GM23248 (cell line): ENCODE results near the gene MMP7. TPM values are rescaled to one million over a fixed set of nuclear protein-coding genes. Genes with fewer than 3 reads are reported as not detected.

Source experiments
- DNase-seq: peaks from one replicate; pipeline ENCODE4 v3.0.0-alpha.2; 2015
- H2AFZ ChIP-seq: fragments of 200-600 bp; sonication (generic); 2 replicates; pipeline ENCODE4 v1.6.1; 2016; ENCODE audit warnings: antibody characterized with exemption
- H3F3A ChIP-seq: fragments of 200-600 bp; sonication (generic); 2 replicates; pipeline ENCODE4 v1.6.1; 2016; ENCODE audit warnings: mild to moderate bottlenecking, antibody characterized with exemption, mixed run types; ENCODE audit not compliant: insufficient read depth
- H3K27ac ChIP-seq: fragments of 200-600 bp; sonication (generic); 2 replicates; pipeline ENCODE4 v1.5.1; 2016; ENCODE audit warnings: mild to moderate bottlenecking
- H3K27me3 ChIP-seq: fragments of 200-600 bp; sonication (generic); replicated peaks from 2 replicates; pipeline ENCODE4 v1.6.1; 2016; ENCODE audit warnings: mild to moderate bottlenecking; ENCODE audit not compliant: insufficient read depth
- H3K36me3 ChIP-seq: fragments of 200-600 bp; sonication (generic); 2 replicates; pipeline ENCODE4 v1.6.1; 2016; ENCODE audit warnings: low read depth, mild to moderate bottlenecking
- H3K4me1 ChIP-seq: fragments of 200-600 bp; sonication (generic); 2 replicates; pipeline ENCODE4 v1.6.1; 2016; ENCODE audit warnings: mild to moderate bottlenecking; ENCODE audit not compliant: insufficient read depth
- H3K4me2 ChIP-seq: fragments of 200-600 bp; sonication (generic); one replicate; pipeline ENCODE4 v1.6.1; 2016; ENCODE audit warnings: mild to moderate bottlenecking; ENCODE audit not compliant: unreplicated experiment
- H3K4me3 ChIP-seq: fragments of 200-600 bp; sonication (generic); 2 replicates; pipeline ENCODE4 v1.5.1; 2016; ENCODE audit warnings: mild to moderate bottlenecking
- H3K79me2 ChIP-seq: fragments of 200-600 bp; sonication (generic); 2 replicates; pipeline ENCODE4 v1.6.1; 2016; ENCODE audit warnings: mild to moderate bottlenecking; ENCODE audit not compliant: insufficient read depth
- H3K9ac ChIP-seq: fragments of 200-600 bp; sonication (generic); 2 replicates; pipeline ENCODE4 v1.6.1; 2016; ENCODE audit warnings: mild to moderate bottlenecking
- H3K9me2 ChIP-seq: fragments of 200-600 bp; sonication (generic); 2 replicates; pipeline ENCODE4 v1.6.1; 2016; ENCODE audit warnings: mixed run types, mild to moderate bottlenecking, moderate library complexity; ENCODE audit not compliant: insufficient read depth
- H3K9me3 ChIP-seq: fragments of 200-600 bp; sonication (generic); one replicate; pipeline ENCODE4 v1.6.1; 2017; ENCODE audit warnings: low read depth
- H4K20me1 ChIP-seq: fragments of 200-600 bp; sonication (generic); 2 replicates; pipeline ENCODE4 v1.6.0; 2016; ENCODE audit not compliant: insufficient read depth
- EZH2 ChIP-seq: fragments of 200-600 bp; sonication (generic); IDR thresholded peaks from 2 replicates; pipeline ENCODE4 v1.6.1; 2018; ENCODE audit warnings: antibody characterized with exemption, mild to moderate bottlenecking; ENCODE audit not compliant: insufficient read depth, poor library complexity, severe bottlenecking
- EZH2phosphoT487 ChIP-seq: fragments of 200-600 bp; sonication (generic); IDR thresholded peaks from 2 replicates; pipeline ENCODE4 v1.6.1; 2018; ENCODE audit warnings: antibody characterized with exemption, moderate library complexity, mild to moderate bottlenecking, low read depth; ENCODE audit not compliant: insufficient read depth
- WGBS, 2 experiments: methylation state at CpG; one replicate each; pipeline ENCODE4 v1.1.6; 2015 to 2017; ENCODE audit warnings: low lambda C conversion rate in 2 of 2, low coverage in 1 of 2; ENCODE audit errors: missing lambda C conversion rate in 2 of 2; 5-methylcytosine and 5-hydroxymethylcytosine counted together
- in situ Hi-C: fragments of 300-500 bp; cut with MboI; formaldehyde crosslinking; loops from 2 replicates; pipeline ENCODE4 v1.15.0; 2020
- polyA plus RNA-seq: library from polyadenylated mRNA; unstranded; fragments of >200 nt; fragmentation: Nextera tagmentation; extraction: Ambion mirVana; gene quantifications from 2 replicates; pipeline ENCODE4 v1.2.1, GENCODE V29; 2016
- total RNA-seq: library from RNA; depleted of rRNA; stranded (reverse); fragments of >200 nt; shearing (Covaris generic); gene quantifications from 2 replicates; pipeline ENCODE4 v1.2.3, GENCODE V29; 2014

MMP7 gene
- total and polyA plus RNA-seq, 2 experiments from 2014 or later, result not detected

GRCh38 chr11:102521121-102521520 lies 9.4 kb downstream of the MMP7 start:
- WGBS, 2 experiments, result 90% methylated on average over 10 of the region's 10 CpGs
- no peaks in the 10 kb centered on the region for H3K9me2 ChIP-seq
- no peak overlapping the region for H3K27ac ChIP-seq
- no peak overlapping the region for H3K4me3 ChIP-seq
- H3K4me1 ChIP-seq, result no peaks in the 10 kb centered on the region
- H3K36me3 ChIP-seq, result no peaks in the 10 kb centered on the region
- H3K9ac ChIP-seq, result no peak overlapping the region
- in situ Hi-C loops, result no loop called here
- H3F3A ChIP-seq, result no peaks in the 10 kb centered on the region
- no peak for DNase-seq
- no peak overlapping the region for H3K4me2 ChIP-seq
- H4K20me1 ChIP-seq, result no peaks in the 10 kb centered on the region
- H3K9me3 ChIP-seq, result no peaks in the 10 kb centered on the region
- H3K27me3 ChIP-seq, result 0 out of 2 replicates have a peak, but pooled peaks cover 3% of the 10 kb centered on the region
- no peaks in the 10 kb centered on the region for H3K79me2 ChIP-seq
- no peak for TF ChIP-seq EZH2
- no peak for TF ChIP-seq EZH2phosphoT487
- no peak overlapping the region for H2AFZ ChIP-seq

GRCh38 chr11:102520514-102520913 lies 10.0 kb downstream of the MMP7 start:
- no peak overlapping the region for H3K9ac ChIP-seq
- no peak overlapping the region for H3K27ac ChIP-seq
- H2AFZ ChIP-seq, result no peak overlapping the region
- 0 out of 2 replicates have a peak, but pooled peaks cover 3% of the 10 kb centered on the region for H3K27me3 ChIP-seq
- TF ChIP-seq EZH2phosphoT487 (no peak), EZH2 (no peak)
- DNase-seq, result no peak
- H3K4me1 ChIP-seq, result no peaks in the 10 kb centered on the region
- no peaks in the 10 kb centered on the region for H3K36me3 ChIP-seq
- H3K4me2 ChIP-seq, result no peak overlapping the region
- no peaks in the 10 kb centered on the region for H3K9me2 ChIP-seq
- H4K20me1 ChIP-seq, result no peaks in the 10 kb centered on the region
- no peak overlapping the region for H3K4me3 ChIP-seq
- no peaks in the 10 kb centered on the region for H3K79me2 ChIP-seq
- no peaks in the 10 kb centered on the region for H3K9me3 ChIP-seq
- in situ Hi-C loops, result no loop called here
- H3F3A ChIP-seq, result no peaks in the 10 kb centered on the region

GRCh38 chr11:102518296-102519094 lies 12.1 kb downstream of the MMP7 start:
- Histone ChIP-seq H3K27me3 (0 out of 2 replicates have a peak, but pooled peaks cover 3% of the 10 kb centered on the region), H3K9me3 (no peaks in the 10 kb centered on the region), H3K9ac (no peak overlapping the region), H3K9me2 (no peaks in the 10 kb centered on the region), H2AFZ (no peak overlapping the region), H3K4me1 (no peaks in the 10 kb centered on the region), H3K36me3 (no peaks in the 10 kb centered on the region), H3K4me3 (no peak overlapping the region), H3K79me2 (no peaks in the 10 kb centered on the region), H3K4me2 (no peak overlapping the region), H4K20me1 (no peaks in the 10 kb centered on the region), H3K27ac (no peak overlapping the region), H3F3A (no peaks in the 10 kb centered on the region)
- in situ Hi-C loops, result no loop called here
- no peak for DNase-seq
- no peak for TF ChIP-seq EZH2phosphoT487
- TF ChIP-seq EZH2, result no peak
- 76 to 82% methylated on average over 3 of the region's 3 CpGs for WGBS, 2 experiments

DNA sequence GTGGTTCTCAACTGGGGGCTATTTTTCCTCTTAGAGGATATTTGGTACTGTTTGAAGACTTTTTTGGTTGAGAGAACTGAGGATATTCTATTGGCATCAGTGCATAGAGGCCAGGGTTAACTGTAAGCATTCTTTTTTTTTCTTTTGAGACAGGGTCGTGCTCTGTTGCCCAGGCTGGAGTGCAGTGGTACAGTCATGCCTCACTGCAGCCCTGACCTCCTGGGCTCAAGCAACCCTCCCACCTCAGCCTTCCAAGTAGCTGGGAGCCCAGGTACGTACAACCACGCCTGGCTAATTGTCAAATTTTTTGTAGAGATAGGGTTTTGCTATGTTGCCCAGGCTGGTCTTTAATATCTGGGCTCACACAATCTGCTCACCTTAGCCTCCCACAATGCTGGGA lies 12.9 kb downstream of the MMP7 start:
- in situ Hi-C loops, result no loop called here
- no peaks in the 10 kb centered on the region for H3K79me2 ChIP-seq
- H3K9ac ChIP-seq, result no peak overlapping the region
- no peak for DNase-seq
- 0 out of 2 replicates have a peak, but pooled peaks cover 3% of the 10 kb centered on the region for H3K27me3 ChIP-seq
- H3K4me3 ChIP-seq, result no peak overlapping the region
- H3K4me2 ChIP-seq, result no peak overlapping the region
- no peaks in the 10 kb centered on the region for H3K36me3 ChIP-seq
- H3K9me2 ChIP-seq, result no peaks in the 10 kb centered on the region
- WGBS, 2 experiments, result 59 to 73% methylated on average over 3 of the region's 3 CpGs
- no peaks in the 10 kb centered on the region for H3K4me1 ChIP-seq
- no peak overlapping the region for H2AFZ ChIP-seq
- H3K27ac ChIP-seq, result no peak overlapping the region
- H3F3A ChIP-seq, result no peaks in the 10 kb centered on the region
- TF ChIP-seq EZH2 (no peak), EZH2phosphoT487 (no peak)
- H4K20me1 ChIP-seq, result no peaks in the 10 kb centered on the region
- no peaks in the 10 kb centered on the region for H3K9me3 ChIP-seq
